HepG2 (cell line): ENCODE data around the gene NCBP2. TPM values are rescaled to one million over a fixed set of nuclear protein-coding genes. Genes with fewer than 3 reads are reported as not detected.

Experiments used
- ATAC-seq: fragments of 200-7000 bp; cut with Tn5 transposase; 3 replicates; pipeline ENCODE4 v1.9.1; 2020; ENCODE audit warnings: mild to moderate bottlenecking, moderate library complexity
- BruUV-seq: library from RNA; stranded (reverse); fragments of 400-500 nt; replicated peaks from 2 replicates; lab custom pipeline; 2021; lab: Mats Ljungman, UMichigan
- CTCF ChIA-PET: fragments of 300-600 bp; formaldehyde crosslinking; extraction: SDS; loops from one replicate; lab custom pipeline; 2021; ENCODE audit warnings: low total read pairs, inconsistent platforms, low intra/inter-chr PET ratio; lab: Yijun Ruan, JAX
- POLR2A ChIA-PET: fragments of 350-600 bp; sonication (Branson Sonifier 250); formaldehyde crosslinking; loops from one replicate; lab custom pipeline; 2020; ENCODE audit warnings: antibody characterized with exemption, inconsistent platforms; lab: Yijun Ruan, JAX
- DNase-seq: peaks from one replicate; pipeline ENCODE4 v3.0.0-alpha.2; 2015; ENCODE audit warnings: low spot score
- FAIRE-seq: peaks from 3 replicates; lab custom pipeline; 2011; peaks lifted over from hg19 to GRCh38; lab: Jason Lieb, UNC
- H2AFZ ChIP-seq: one replicate; pipeline ENCODE4 v1.6.1; 2011; ENCODE audit warnings: low read length, inconsistent platforms
- H3K27ac ChIP-seq: fragments of 300-600 bp; 3 replicates; pipeline ENCODE4 v1.8.0; 2011; ENCODE audit warnings: mixed run types, mild to moderate bottlenecking, mixed read lengths, low read length, inconsistent platforms; ENCODE audit not compliant: insufficient read depth; ENCODE audit errors: extremely low read length
- H3K27me3 ChIP-seq, 2 experiments: fragments of 200-600 bp in 1 of 2; 2 replicates in 1 of 2; 3 replicates in 1 of 2; pipeline versions ENCODE4 v1.6.0 to v1.8.0; 2011; ENCODE audit warnings: low read length in 2 of 2, mild to moderate bottlenecking in 2 of 2, moderate library complexity in 2 of 2, inconsistent platforms in 1 of 2; ENCODE audit not compliant: insufficient read depth in 2 of 2, control insufficient read depth in 1 of 2
- H3K36me3 ChIP-seq, 2 experiments: fragments of 200-600 bp in 1 of 2; replicated peaks in 1 of 2; 2 replicates in 1 of 2; 3 replicates in 1 of 2; pipeline versions ENCODE4 v1.5.1 to v1.8.0; 2011; ENCODE audit warnings: low read length in 2 of 2, inconsistent platforms in 1 of 2; ENCODE audit not compliant: insufficient read depth in 2 of 2, control insufficient read depth in 1 of 2
- H3K4me1 ChIP-seq: 2 replicates; pipeline ENCODE4 v1.5.1; 2012; ENCODE audit warnings: low read length, inconsistent platforms; ENCODE audit not compliant: insufficient read depth
- H3K4me2 ChIP-seq: 2 replicates; pipeline ENCODE4 v1.6.0; 2011; ENCODE audit warnings: low read depth, low read length, inconsistent platforms
- H3K4me3 ChIP-seq, 3 experiments: fragments of 200-600 bp in 1 of 3; sonication (generic), shearing (Covaris generic) in 1 of 3; replicated peaks in 1 of 3; 2 replicates each; pipeline ENCODE4 v1.5.1; 2011 to 2016; ENCODE audit warnings: low read length in 3 of 3, inconsistent platforms in 2 of 3, low read depth in 2 of 3, mild to moderate bottlenecking in 2 of 3, control low read depth in 1 of 3, mixed read lengths in 1 of 3; ENCODE audit not compliant: insufficient read depth in 1 of 3
- H3K79me2 ChIP-seq: one replicate; pipeline ENCODE4 v1.6.1; 2011; ENCODE audit warnings: low read length, inconsistent platforms; ENCODE audit not compliant: insufficient read depth
- H3K9ac ChIP-seq: 2 replicates; pipeline ENCODE4 v1.6.0; 2011; ENCODE audit warnings: mild to moderate bottlenecking, low read depth, low read length, inconsistent platforms; ENCODE audit not compliant: insufficient read depth
- H3K9me3 ChIP-seq: 2 replicates; pipeline ENCODE4 v1.5.1; 2012; ENCODE audit warnings: mild to moderate bottlenecking, low read length
- H4K20me1 ChIP-seq: 2 replicates; pipeline ENCODE4 v1.6.0; 2011; ENCODE audit warnings: inconsistent platforms, mild to moderate bottlenecking, low read length, moderate library complexity; ENCODE audit not compliant: insufficient read depth
- ATF6 ChIP-seq: sonication (generic); formaldehyde crosslinking; conservative IDR thresholded peaks from 2 replicates; pipeline ENCODE4 v1.4.0; 2020; ENCODE audit warnings: missing genetic modification reagents
- CAMTA2 ChIP-seq: sonication (generic); formaldehyde crosslinking; IDR thresholded peaks from 2 replicates; pipeline ENCODE4 v1.4.0; 2020; ENCODE audit warnings: mild to moderate bottlenecking, missing genetic modification reagents, borderline replicate concordance
- CCDC6 ChIP-seq: sonication (generic); formaldehyde crosslinking; IDR thresholded peaks from 2 replicates; pipeline ENCODE4 v1.8.1; 2022; ENCODE audit warnings: mild to moderate bottlenecking, missing genetic modification reagents, moderate library complexity
- ELF4 ChIP-seq: sonication (generic); formaldehyde crosslinking; IDR thresholded peaks from 2 replicates; pipeline ENCODE4 v1.5.0; 2020; ENCODE audit warnings: missing genetic modification reagents, mild to moderate bottlenecking, moderate library complexity, borderline replicate concordance
- KLF12 ChIP-seq: sonication (generic); formaldehyde crosslinking; IDR thresholded peaks from 2 replicates; pipeline ENCODE4 v1.4.0; 2020; ENCODE audit warnings: missing genetic modification reagents, borderline replicate concordance
- NCOA1 ChIP-seq: sonication (generic); formaldehyde crosslinking; IDR thresholded peaks from 2 replicates; pipeline ENCODE4 v1.9.0; 2021; ENCODE audit warnings: missing genetic modification reagents
- SALL1 ChIP-seq: sonication (generic); formaldehyde crosslinking; IDR thresholded peaks from 2 replicates; pipeline ENCODE4 v1.8.0; 2022; ENCODE audit warnings: mild to moderate bottlenecking, missing genetic modification reagents
- SNAPC4 ChIP-seq: sonication (generic); formaldehyde crosslinking; IDR thresholded peaks from 2 replicates; pipeline ENCODE4 v1.4.0; 2020; ENCODE audit warnings: mild to moderate bottlenecking, missing genetic modification reagents
- ZKSCAN1 ChIP-seq: fragments of 150-350 bp; IDR thresholded peaks from 2 replicates; pipeline ENCODE4 v1.6.1; 2014; ENCODE audit warnings: low read length
- ZNF101 ChIP-seq: sonication (generic); formaldehyde crosslinking; IDR thresholded peaks from 2 replicates; pipeline ENCODE4 v1.4.0; 2020; ENCODE audit warnings: mild to moderate bottlenecking, low read depth, missing genetic modification reagents, borderline replicate concordance
- ZNF205 ChIP-seq: IDR thresholded peaks from 2 replicates; pipeline ENCODE4 v1.6.1; 2018; ENCODE audit warnings: missing biosample characterization, missing genetic modification reagents
- ZNF510 ChIP-seq: sonication (generic); formaldehyde crosslinking; IDR thresholded peaks from 2 replicates; pipeline ENCODE4 v1.4.0; 2020; ENCODE audit warnings: low read depth, mild to moderate bottlenecking, missing genetic modification reagents
- ZNF556 ChIP-seq: sonication (generic); formaldehyde crosslinking; IDR thresholded peaks from 2 replicates; pipeline ENCODE4 v1.4.0; 2020; ENCODE audit warnings: mild to moderate bottlenecking, missing genetic modification reagents, borderline replicate concordance
- WGBS: methylation state at CpG from one replicate; pipeline ENCODE4 v1.1.6; 2017; ENCODE audit warnings: low lambda C conversion rate; 5-methylcytosine and 5-hydroxymethylcytosine counted together
- in situ Hi-C: cut with HindIII; loops from 2 replicates; pipeline ENCODE4 v1.10.0; 2017; ENCODE audit warnings: low pct_unique_long_range_greater_than_20kb; ENCODE audit not compliant: extremely low pct_ligation_motif_present
- intact Hi-C: fragments of 100-400 bp; cut with micrococcal nuclease; formaldehyde crosslinking; loops from one replicate; pipeline ENCODE4 v1.10.0; 2022; ENCODE audit not compliant: unreplicated experiment
- polyA plus RNA-seq, 8 experiments: library from polyadenylated mRNA; depleted of rRNA in 3 of 8; stranded (reverse) in 7 of 8; unstranded in 1 of 8; fragments of >200 nt; fragmentation: Illumina TruSeq in 4 of 8; extraction: Trizol in 4 of 8; gene quantifications; 2 replicates each; pipeline versions ENCODE4 v1.2.1 to v1.2.3, GENCODE V29; 2011 to 2016; ENCODE audit warnings: low read depth in 4 of 8, missing spikeins in 1 of 8, mixed read lengths in 1 of 8; ENCODE audit not compliant: insufficient read depth in 1 of 8
- total RNA-seq, 5 experiments: library from RNA; depleted of rRNA; stranded (reverse); fragments of >200 nt; fragmentation: Illumina TruSeq; extraction: Trizol; gene quantifications; 2 replicates each; pipeline ENCODE4 v1.2.3, GENCODE V29; 2016; ENCODE audit warnings: low read depth in 1 of 5
- TF ChIP-seq, protein P1 (sequence below): sonication (generic); formaldehyde crosslinking; IDR thresholded peaks from 2 replicates; pipeline ENCODE4 v1.4.0; 2020; ENCODE audit warnings: missing genetic modification reagents

The NCBP2 gene
- total and polyA plus RNA-seq, 2 of the 13 experiments (the other 11 are each of a cell fraction or from before 2014, with no cell fraction given), result 58.7 to 95.5 TPM

- ChIA-PET CTCF (no interaction called here), POLR2A (no interaction called here)
- no peak for FAIRE-seq
- peak; percentile 9; the same call in 2 of the 3 replicates for ATAC-seq
- H4K20me1 ChIP-seq, result no peaks in the 10 kb centered on the region
- peak overlapping the region; percentile 62 for H3K4me2 ChIP-seq
- no peak overlapping the region; a peak in 1 of 6 replicates for H3K4me3 ChIP-seq
- peaks cover 38% of the 10 kb centered on the region for H3K79me2 ChIP-seq
- BruUV-seq, result TSS peak; percentile 95
- peaks cover 6 to 25% of the 10 kb centered on the region in 2 experiments for H3K36me3 ChIP-seq
- in situ Hi-C loops, result no loop called here
- intact Hi-C loops, result no loop called here
- no peak overlapping the region for H2AFZ ChIP-seq
- DNase-seq, result no peak
- no peaks in the 10 kb centered on the region for H3K27me3 ChIP-seq
- 71% methylated on average over 10 of the region's 10 CpGs for WGBS
- peak overlapping the region; percentile 19; the same call in 1 of the 2 replicates for H3K9ac ChIP-seq
- H3K27ac ChIP-seq, result peak overlapping the region; percentile 76
- peaks cover 88% of the 10 kb centered on the region for H3K4me1 ChIP-seq
- H3K9me3 ChIP-seq, result no peaks in the 10 kb centered on the region
- TF ChIP-seq ZNF101 (CRISPR knock-in tag) (no peak), SNAPC4 (CRISPR knock-in tag) (0 out of 2 replicates have a peak, but pooled peaks have one; percentile 31), ELF4 (CRISPR knock-in tag) (peak; percentile 70; the same call in 1 of the 2 replicates), ZNF556 (CRISPR knock-in tag) (no peak), KLF12 (CRISPR knock-in tag) (peak; percentile 56; the same call in 1 of the 2 replicates), NCOA1 (CRISPR knock-in tag) (peak; percentile 68; the same call in 1 of the 2 replicates), SALL1 (CRISPR knock-in tag) (peak; percentile 45; the same call in 1 of the 2 replicates), CAMTA2 (CRISPR knock-in tag) (0 out of 2 replicates have a peak, but pooled peaks have one; percentile 38), CCDC6 (CRISPR knock-in tag) (no peak), ZKSCAN1 (no peak), ATF6 (CRISPR knock-in tag) (0 out of 2 replicates have a peak, but pooled peaks have one; percentile 22), ZNF510 (CRISPR knock-in tag) (0 out of 2 replicates have a peak, but pooled peaks have one; percentile 20), ZNF205 (CRISPR knock-in tag) (peak; percentile 26; the same call in 1 of the 2 replicates)
- TF ChIP-seq, protein P1, sequence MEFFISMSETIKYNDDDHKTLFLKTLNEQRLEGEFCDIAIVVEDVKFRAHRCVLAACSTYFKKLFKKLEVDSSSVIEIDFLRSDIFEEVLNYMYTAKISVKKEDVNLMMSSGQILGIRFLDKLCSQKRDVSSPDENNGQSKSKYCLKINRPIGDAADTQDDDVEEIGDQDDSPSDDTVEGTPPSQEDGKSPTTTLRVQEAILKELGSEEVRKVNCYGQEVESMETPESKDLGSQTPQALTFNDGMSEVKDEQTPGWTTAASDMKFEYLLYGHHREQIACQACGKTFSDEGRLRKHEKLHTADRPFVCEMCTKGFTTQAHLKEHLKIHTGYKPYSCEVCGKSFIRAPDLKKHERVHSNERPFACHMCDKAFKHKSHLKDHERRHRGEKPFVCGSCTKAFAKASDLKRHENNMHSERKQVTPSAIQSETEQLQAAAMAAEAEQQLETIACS (CRISPR knock-in tag), result no peak
Observed at GRCh38 chr3:196962930-196963630, 20.8 kb upstream of the NCBP2 start.
